Measurements from ENCODE around the gene TMEM53.

GRCh38 chr1:44608141-44608540, 66.1 kb downstream of the TMEM53 start:
- TF ChIP-seq POLR2A (IDR thresholded peaks at IDR 0.05; ENCODE audit: control extremely low read depth in 1 of 2, low read depth in 2 of 2, low read length in 2 of 2) (no peak), JUN (IDR thresholded peaks at IDR 0.05; ENCODE audit: low read depth, low read length) (no peak), MAFK (IDR thresholded peaks at IDR 0.05; ENCODE audit: low read depth, low read length) (no peak), CTCF (IDR thresholded peaks at IDR 0.05; ENCODE audit: control extremely low read depth in 1 of 3, insufficient read depth in 1 of 3, low read depth in 1 of 3, low read length in 3 of 3) (peak in 2 of 3 experiments; percentile 55 to 75; a peak in 3 of 4 replicates), ZNF274 (IDR thresholded peaks at IDR 0.05; ENCODE audit: borderline replicate concordance, extremely low read depth, low read length) (no peak), GTF2F1 (IDR thresholded peaks at IDR 0.05; ENCODE audit: borderline replicate concordance, low read depth, low read length) (no peak), MAX (IDR thresholded peaks at IDR 0.05) (no peak), CHD7 (IDR thresholded peaks at IDR 0.05; ENCODE audit: insufficient replicate concordance, low read length) (no peak), KDM5A (IDR thresholded peaks at IDR 0.05; ENCODE audit: low read length) (no peak), RAD21 (IDR thresholded peaks at IDR 0.05 in 1 of 2, conservative IDR thresholded peaks at IDR 0.05 in 1 of 2; ENCODE audit: low read depth in 2 of 2, low read length in 2 of 2) (peak; percentile 58 to 63), RXRA (IDR thresholded peaks at IDR 0.05; ENCODE audit: insufficient read depth, low read depth, low read length) (no peak), SAP30 (IDR thresholded peaks at IDR 0.05; ENCODE audit: insufficient read depth, insufficient replicate concordance, low read length) (no peak), GABPA (IDR thresholded peaks at IDR 0.05; ENCODE audit: borderline replicate concordance, insufficient read depth, low read length) (no peak)

Measured in H1 (cell line).